ENCODE measurements around the gene XRCC1.

GRCh38 chr19:43526884-43527859 lies 48.2 kb downstream of the XRCC1 start, which contains the start of gene ETHE1:
- TF ChIP-seq CTCF (conservative IDR thresholded peaks at IDR 0.05; ENCODE audit: low read depth, low read length) (no peak), POLR2A (IDR thresholded peaks at IDR 0.05; ENCODE audit: low read depth, low read length) (peak; percentile 60), MXI1 (IDR thresholded peaks at IDR 0.05; ENCODE audit: borderline replicate concordance, low read depth, low read length) (no peak), RCOR1 (IDR thresholded peaks at IDR 0.05; ENCODE audit: insufficient replicate concordance, low read length) (no peak), ELK1 (IDR thresholded peaks at IDR 0.05; ENCODE audit: borderline replicate concordance, low read depth, low read length) (no peak), RAD21 (IDR thresholded peaks at IDR 0.05; ENCODE audit: low read length) (no peak), FOS (IDR thresholded peaks at IDR 0.05; ENCODE audit: low read depth, low read length) (no peak), USF2 (IDR thresholded peaks at IDR 0.05; ENCODE audit: low read depth, low read length) (no peak)
